SKM-1 treated with dmso at 0.1 percent for 144 hours (cell line): ENCODE results near the gene NDUFS2.
"Not testable (repeated sequence)": the region's sequence is repeated elsewhere in the genome, so short reads cannot be mapped to it uniquely, and the experiment has no call there.

ENCODE experiments used
- DNase-seq: peaks from one replicate; lab custom pipeline; 2025; ENCODE audit not compliant: unreplicated experiment; lab: John Stamatoyannopoulos, UW

NDUFS2 gene

DNA sequence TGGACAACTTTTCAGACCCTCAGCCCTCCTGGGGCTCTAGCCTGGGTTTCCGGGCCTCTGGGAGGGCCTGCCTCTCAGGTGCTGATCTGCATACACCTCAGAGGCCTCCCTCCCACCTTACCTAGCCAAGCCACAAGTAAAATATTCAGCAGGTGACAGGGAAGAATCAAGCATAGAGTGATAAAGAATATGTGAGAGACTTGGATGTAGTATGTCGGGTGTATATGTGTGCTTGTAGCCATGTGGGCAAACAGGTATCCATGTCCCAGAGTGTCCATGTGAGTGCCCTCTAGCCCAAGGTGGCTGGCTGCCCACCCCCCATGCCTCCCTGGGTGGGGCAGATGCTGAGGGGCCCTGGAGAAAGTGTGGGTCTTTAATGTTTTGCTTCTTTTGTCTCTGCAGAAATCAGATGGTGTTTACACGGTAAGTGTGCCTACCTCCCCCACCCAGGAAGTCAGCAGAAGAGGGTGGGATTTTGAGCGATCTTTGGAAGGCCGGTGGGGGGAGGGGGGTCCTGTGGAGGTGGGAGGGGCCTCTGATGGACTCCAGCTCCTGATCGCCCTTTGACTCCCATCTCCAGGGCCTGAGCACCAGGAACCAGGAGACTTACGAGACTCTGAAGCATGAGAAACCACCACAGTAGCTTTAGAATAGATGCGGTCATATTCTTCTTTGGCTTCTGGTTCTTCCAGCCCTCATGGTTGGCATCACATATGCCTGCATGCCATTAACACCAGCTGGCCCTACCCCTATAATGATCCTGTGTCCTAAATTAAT, 16.3 kb downstream of the NDUFS2 start:
- no peak for DNase-seq

DNA sequence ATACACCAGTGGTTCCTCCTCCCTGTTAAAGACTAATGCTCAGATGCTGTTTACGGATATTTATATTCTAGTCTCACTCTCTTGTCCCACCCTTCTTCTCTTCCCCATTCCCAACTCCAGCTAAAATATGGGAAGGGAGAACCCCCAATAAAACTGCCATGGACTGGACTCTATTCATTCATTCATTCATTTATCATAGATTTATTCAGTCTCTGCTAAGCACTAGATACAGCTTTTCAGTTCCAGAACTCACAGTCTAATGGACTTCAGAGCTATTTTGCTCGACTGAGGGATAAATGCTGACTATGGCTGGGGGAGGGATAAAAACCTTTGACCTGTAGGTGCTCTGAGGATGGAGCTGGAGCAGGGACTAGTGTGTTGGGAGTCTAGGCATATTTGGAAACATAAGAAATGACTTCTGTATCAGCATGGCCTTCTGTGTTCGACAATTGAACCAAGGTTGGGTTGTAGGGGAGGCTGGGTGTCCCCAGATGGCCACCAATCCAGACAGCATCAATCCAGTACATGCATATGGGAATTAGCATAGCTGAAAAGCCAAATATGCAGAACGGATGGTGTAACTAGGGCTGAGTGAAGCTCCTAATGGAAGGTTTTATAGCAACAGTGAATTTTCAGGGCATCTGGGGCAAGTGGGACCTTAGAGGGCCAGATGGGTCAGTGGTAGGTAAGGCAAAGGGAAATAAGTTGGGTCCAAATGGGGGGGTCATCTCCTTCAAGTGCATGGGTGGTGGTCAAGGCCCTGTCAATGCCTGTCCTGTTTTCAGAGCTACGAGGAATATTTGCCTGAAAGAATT, 17.1 kb downstream of the NDUFS2 start:
- no peak for DNase-seq

DNA sequence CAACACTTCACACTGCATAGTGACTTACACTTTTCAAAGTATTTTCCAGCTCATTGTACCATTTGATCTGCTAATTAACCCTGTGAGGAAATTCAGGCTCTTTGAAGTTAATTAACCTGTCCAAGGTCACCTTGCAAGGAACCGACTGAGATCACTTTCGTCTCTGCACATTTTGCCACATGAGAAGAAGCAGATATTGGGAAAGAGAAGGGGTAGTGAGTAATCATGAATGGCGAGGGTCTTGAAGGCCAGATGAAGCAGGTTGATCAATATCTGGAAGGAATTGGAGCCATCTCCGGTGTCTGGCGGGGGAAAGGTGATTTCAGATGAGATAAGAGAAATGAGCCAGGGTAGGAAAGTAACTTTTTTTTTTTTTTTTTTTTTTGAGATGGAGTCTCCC, 17.8 kb downstream of the NDUFS2 start:
- DNase-seq, result no peak

- no peak for DNase-seq
Observed at GRCh38 chr1:161222175-161223019, 20.2 kb downstream of the NDUFS2 start.

GRCh38 chr1:161223805-161224694, 21.9 kb downstream of the NDUFS2 start:
- no peak for DNase-seq

- not testable (repeated sequence) for DNase-seq
Observed at GRCh38 chr1:161224695-161225087, 22.5 kb downstream of the NDUFS2 start.

DNA sequence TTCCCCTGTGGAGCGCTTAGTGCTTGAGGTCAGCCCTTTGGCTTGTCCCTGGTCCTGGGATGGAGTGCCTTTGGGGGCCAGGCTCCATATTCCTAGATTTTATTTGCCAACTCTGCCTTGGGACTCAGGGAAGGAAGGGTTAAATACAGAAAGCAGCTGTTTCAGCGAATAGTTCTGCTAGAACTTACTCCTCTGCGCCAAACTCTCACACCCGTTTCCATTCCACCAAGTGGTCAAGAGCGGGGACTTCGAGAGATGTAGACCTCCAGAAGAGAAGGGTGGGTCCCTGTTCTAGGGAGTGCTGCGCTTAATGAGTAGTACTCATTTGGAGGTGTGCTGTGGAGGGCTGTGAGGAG, 23.0 kb downstream of the NDUFS2 start:
- no peak for DNase-seq

DNA sequence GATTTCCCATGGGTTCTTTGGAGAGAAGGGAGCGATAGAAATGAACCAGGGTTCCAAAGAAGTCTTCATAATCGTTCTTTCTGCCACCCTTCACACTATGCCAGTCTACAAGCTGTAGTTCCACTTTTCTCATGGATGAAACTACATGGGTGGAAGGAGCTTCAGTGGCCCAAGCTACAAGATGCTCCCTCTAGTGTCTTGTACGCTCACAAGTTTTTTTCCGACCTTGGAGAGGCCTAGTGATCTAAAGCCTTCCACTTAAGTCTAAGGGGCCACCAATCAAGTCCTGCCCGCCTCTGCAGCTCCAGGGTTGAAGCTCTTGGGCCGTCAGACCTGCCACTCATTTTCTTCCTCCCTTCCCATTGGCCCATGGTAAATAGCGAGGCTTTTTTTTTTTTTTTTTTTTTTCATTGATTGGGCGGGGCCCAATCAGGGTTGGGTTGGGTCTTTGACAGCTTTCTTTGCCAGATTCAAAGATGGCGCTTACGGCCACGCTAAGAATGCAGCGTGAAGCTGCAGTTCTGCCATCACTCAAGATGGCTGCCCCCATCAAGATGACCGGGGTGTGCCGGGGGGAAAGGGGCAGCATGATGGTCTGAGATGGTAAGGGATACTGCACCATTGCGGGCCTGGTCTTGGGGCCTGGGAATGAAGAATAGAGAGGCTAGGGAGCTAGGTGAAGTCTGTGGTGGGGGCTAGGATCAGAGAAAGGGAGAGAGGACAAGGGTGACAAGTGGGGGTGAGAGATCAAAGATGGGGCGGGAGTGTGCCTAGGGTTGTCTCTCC, 23.6 kb downstream of the NDUFS2 start, which contains the start of gene TOMM40L:
TSS of gene TOMM40L (plus strand) at position 527 of the 786 bp plus-strand sequence. CDS start 430 bp downstream, outside the sequence.
- DNase-seq, result peak; percentile 100

DNA sequence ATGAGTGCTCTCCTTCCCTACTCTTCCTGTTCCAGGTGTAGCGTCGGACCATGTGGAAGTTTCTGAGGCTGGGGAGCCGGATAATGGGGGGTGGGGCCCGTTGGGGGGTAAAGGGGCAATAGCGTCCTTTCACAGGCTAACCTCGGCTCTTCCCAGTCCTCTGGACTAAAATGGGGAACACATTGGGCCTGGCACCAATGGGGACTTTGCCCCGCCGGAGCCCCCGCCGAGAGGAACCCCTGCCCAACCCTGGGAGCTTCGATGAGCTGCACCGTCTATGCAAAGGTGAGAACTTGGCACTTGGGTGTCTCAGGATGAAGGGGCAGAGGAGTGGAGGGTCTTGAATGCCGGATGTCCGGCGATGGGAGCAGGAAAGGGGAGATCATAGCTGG, 24.1 kb downstream of the NDUFS2 start:
- no peak for DNase-seq

GRCh38 chr1:161226759-161227158, 24.6 kb downstream of the NDUFS2 start:
- no peak for DNase-seq

- DNase-seq, result peak; percentile 96
Observed at GRCh38 chr1:161227196-161227871, 25.2 kb downstream of the NDUFS2 start.

DNA sequence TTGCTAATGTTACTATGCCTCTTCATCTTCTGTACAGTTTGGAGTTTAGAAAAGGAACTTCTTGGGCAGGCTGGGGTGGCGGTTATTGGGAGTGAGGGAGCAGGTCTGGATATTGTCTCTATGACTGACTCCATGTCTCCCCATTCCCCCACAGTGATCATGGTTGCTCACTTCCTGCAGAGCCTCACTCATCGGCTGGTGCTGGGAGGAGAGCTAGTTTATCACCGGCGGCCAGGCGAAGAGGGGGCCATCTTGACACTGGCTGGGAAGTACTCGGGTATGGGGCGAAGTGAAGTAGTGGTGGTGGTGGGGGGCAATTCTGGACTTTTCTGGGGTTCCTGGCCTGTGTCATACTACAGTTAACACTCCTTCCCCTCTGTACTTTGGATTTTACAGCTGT, 25.9 kb downstream of the NDUFS2 start:
- no peak for DNase-seq

GRCh38 chr1:161229896-161230295, 27.7 kb downstream of the NDUFS2 start:
- DNase-seq, result peak; percentile 7

- no peak for DNase-seq
Observed at GRCh38 chr1:161230762-161231161, 28.6 kb downstream of the NDUFS2 start.

DNA sequence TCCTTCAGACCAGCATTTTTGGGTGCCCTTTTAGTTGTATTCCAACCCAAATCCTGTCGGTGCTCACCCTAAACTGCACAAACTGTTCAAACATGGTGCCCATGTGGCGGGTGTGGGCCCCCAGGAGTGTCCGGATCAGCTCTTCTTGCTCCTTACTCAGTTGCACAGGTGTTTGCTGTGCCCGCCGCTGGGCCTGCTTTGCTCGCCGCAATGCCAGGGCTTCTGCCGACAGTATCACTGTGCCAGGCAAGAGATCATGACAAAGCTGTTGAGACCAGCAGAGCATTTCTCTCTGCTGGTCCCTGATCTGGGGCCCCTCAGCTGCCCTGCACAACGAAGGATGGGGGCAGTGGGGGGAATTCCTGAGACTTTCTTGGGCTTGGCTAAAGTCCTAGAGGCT, 30.9 kb downstream of the NDUFS2 start:
- no peak for DNase-seq

DNA sequence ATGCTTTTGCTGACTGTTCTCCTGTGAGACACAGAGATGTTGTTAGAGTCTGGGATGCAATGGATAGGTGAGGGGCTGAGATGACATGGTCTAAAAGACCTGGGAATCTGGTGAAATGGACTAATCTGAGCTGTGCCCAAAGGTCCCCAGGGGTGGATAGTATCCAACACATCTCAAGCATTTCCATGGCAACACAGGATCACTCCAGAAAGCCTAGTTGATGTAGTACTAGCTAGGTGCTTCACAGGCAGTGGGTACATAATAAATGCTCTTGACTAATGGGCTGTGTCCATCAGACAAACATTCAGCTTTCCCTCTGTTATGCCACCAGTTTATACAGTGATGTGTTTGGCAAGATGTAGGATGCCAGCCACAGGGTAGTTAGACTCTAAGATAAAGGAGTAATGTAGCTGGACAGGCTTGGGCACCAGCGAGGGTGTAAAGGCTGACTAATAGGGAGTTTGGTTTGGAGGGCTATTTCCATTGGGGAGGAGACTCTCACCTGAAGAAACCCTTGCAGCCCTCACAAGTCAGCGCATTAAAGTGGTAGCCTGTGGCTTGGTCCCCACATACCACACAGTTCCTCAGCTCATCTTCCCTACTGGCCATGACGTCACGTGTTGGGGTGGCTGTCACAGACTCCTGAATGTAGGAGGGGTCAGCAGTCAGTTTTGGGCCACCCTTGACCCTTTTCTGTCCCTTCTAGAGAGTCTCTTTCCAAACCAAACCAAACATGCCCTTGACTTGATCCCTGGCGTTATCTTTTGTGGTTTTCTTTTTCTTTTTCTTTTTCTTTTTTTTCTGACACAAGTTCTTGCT, 34.0 kb downstream of the NDUFS2 start:
- no peak for DNase-seq

DNA sequence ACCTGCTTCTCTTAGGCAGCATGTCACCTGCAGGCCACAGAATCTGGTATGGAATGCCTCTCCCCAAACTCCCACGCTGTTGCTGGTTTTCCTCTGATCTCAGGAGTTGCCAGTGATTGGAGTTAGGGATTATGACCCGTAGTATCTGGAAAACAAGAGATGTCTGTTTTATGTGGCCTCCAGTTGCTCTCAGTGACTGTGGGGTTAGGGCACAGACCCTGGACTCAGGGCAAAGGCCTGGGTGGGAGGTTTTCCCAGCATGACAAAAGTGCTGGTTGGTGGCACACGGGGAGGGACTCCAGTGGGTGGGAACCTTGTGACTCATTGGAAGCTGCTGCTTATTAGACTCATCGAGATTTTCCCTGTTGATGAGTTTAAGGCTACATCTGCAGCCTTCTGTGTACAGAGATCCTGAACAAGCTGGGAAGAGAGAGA, 35.9 kb downstream of the NDUFS2 start, which contains the start of gene NR1I3:
TSS of gene NR1I3 (minus strand) at position 165 of the 435 bp plus-strand sequence. CDS start 1,638 bp downstream, outside the sequence.
- no peak for DNase-seq

GRCh38 chr1:161241682-161242081, 39.5 kb downstream of the NDUFS2 start:
- peak; percentile 39 for DNase-seq
